GM21619 (cell line): ENCODE measurements around the gene IMPDH1.

Experiments
- ATAC-seq: cut with Tn5 transposase; IDR thresholded peaks from one replicate; pipeline ENCODE4 v1.9.1; 2021; ENCODE audit not compliant: unreplicated experiment

IMPDH1 gene

GRCh38 chr7:128405471-128406313 is 4.1 kb downstream of the IMPDH1 start:
- no peak for ATAC-seq

DNA sequence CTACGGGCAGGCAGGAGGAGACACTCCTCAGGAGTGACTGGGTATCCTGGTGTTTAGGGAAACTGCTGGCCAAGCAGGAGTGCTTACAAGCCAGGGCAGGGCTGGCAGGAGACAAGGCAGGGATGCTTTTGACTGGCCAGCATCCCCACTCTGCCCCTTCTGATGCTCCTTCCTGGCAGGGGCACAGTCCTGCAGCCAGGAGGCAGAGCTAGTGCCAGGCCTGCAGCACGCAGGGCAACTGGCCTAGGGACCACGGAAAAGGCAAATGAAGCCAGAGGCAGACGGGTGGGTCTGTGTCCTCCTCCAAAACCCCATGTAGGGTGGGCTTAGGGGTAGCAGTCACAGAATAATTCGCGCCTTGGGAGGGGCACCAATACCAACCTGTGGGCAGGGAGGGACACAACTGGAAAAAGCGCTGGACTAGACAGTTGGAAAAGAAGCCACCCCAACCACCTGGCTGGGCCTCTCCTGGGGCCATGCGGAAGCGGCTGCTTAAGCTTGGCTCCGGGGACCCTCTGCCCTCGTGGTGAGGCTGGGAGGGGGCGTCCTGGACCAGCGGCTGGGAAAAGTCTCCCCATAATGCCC is 4.8 kb downstream of the IMPDH1 start:
- no peak for ATAC-seq

- ATAC-seq = no peak
These were observed 5.6 kb downstream of the IMPDH1 start for GRCh38 chr7:128404143-128404681.

GRCh38 chr7:128403676-128404075 is 6.1 kb downstream of the IMPDH1 start:
- ATAC-seq = no peak

DNA sequence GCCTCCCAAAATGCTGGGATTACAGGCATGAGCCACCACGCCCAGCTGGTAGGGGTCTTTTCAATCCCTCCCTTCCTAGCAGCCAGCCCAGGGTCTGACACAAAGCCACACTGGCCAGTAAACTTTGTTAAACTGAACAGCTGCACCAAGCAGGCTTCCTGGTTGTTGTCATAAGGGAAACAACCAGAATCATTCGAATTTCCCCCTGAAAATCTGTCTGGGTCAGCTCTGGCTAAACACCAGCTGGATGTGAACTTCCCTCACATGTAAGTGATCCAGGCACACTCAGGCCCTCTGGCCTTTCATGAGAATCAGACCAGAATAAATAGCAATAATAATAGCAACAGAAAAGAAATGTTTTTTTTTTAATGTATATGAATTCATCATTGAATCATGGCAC is 7.4 kb downstream of the IMPDH1 start:
- ATAC-seq = no peak

DNA sequence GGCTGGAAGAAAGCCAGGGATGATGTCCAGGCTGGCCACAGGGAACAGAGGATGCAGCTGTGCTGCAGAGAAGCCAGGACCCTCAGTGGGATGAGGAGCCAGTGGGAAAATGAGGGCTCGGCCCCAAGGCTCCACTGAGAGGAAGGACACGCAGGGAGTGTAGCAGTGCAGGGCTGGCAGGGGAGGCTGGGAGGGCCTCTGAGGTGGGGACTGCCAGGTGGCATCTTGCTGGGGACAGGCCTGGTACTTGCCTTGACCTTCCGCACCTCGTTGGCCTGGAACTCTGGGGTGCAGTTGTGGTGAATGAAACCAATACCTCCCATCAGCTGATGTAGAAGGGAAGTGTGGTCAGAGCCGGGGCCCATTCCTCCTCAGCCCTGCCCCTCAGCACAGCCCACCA is 9.2 kb downstream of the IMPDH1 start:
- ATAC-seq = no peak

DNA sequence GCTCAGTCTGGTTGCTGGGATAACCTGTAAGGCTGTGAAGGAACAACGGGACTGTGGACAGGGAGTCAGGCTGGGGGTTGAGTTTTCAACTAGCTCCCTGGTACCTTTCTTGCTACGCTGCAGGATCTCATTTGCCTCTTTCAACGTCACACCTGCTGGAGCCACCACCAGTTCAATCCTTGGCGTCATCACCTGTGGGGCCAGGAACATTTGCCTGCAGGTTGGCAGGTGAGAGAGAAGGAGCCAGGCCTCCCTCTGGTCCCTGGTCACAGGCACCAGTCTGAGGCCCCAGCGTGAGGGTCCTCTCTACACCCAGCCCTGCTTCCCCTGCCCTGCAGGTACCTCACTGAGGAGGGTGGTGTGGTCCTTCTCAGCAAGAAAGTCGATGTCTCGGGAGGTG is 9.8 kb downstream of the IMPDH1 start:
- no peak for ATAC-seq

DNA sequence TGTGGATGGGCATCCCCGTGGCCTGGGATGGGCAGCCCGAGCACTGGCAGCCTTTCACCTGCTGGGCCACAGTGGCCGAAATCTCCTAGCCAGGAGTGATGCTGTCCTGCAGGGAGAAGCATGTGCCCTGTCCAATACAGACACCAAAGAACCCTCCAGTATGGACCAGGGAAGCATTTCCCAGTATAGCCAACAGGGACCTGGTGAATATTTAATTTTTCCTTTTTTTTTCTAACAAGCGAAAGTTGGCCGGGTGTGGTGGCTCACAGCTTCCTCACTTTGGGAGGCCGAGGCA is 11.0 kb downstream of the IMPDH1 start:
- ATAC-seq = no peak

DNA sequence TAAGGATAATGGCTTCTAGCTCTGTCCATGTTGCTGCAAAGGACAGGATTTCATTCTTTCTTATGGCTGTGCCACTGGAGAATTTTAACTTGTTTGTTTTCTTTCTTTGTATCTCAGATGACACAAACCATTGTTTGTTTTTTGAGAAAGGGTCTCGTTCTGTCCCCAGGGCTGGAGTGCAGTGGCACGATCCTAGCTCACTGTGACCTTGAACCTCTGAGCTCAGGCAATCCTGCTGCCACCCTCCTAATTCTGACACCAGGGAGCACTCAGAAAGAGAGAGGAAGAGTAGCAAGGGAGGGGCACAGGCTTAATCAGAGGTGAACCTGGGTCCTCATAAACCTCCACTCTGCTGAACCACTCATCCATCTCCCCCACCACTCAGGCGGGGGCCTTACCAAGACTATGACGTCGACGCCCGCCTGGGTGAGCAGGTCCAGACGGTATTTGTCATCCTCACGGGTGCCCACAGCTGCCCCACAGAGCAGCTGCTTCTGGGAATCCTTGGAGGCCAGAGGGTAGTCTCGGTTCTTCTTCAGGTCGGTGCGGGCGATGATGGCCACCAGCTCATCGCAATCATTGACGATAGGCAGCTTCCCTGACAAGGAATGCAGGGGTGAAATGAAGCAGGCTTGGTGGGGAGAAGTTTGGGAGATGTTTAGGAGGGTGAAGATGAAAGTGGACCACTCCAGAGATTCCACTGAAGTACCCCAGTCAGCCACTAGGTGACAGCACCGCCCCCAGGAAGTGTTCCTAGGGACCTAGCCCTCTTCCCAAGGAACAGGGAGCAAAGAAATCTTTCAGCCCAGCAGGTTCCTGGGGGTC is 11.6 kb downstream of the IMPDH1 start:
- ATAC-seq = no peak

GRCh38 chr7:128396357-128396756 is 13.4 kb downstream of the IMPDH1 start:
- no peak for ATAC-seq

DNA sequence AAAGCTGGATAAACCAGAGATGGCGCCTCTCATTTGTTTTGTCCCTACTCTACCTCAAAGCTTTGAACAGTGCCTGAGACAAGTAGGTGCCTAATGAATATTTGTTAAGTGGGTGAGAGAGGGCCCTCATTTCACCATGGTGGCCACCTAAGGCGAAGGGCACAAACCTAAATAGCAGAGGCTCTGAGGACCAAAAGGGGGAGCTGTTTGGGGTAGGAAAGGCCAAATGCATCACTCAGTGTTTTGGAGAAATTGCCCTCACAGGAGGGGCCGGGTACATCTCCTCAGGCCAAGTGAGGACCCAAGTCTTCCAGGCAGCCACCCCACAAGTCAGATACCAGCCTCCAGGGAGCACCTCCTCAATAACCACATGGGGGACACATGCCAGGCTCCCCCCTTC is 14.0 kb downstream of the IMPDH1 start:
- ATAC-seq = no peak

DNA sequence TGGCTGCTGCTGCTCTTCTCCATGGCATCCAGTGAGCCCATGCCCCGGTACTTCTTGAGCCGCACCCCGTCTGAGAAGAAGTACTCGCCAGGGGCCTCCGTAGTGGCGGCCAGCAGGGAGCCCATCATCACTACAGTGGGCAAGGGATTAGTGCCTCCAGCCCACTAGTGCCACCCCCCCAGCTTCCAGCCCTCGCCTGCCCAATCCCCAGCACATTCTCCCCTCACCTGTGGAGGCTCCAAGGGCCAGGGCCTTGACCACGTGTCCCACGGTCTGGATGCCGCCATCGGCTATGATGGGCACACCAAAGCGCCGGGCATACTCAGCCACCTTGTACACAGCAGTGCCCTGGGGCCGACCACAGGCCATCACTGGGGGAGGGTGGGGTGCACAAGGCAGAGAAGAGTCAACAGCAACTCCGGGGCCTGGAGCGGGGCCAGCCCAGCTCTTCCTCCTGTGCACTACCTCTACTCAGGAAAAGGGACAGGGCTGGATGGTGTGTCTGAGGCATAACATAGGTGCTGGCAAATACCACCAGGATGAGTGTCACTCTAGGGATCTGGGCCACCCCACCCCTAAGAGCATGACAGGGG is 14.8 kb downstream of the IMPDH1 start:
- ATAC-seq = no peak

DNA sequence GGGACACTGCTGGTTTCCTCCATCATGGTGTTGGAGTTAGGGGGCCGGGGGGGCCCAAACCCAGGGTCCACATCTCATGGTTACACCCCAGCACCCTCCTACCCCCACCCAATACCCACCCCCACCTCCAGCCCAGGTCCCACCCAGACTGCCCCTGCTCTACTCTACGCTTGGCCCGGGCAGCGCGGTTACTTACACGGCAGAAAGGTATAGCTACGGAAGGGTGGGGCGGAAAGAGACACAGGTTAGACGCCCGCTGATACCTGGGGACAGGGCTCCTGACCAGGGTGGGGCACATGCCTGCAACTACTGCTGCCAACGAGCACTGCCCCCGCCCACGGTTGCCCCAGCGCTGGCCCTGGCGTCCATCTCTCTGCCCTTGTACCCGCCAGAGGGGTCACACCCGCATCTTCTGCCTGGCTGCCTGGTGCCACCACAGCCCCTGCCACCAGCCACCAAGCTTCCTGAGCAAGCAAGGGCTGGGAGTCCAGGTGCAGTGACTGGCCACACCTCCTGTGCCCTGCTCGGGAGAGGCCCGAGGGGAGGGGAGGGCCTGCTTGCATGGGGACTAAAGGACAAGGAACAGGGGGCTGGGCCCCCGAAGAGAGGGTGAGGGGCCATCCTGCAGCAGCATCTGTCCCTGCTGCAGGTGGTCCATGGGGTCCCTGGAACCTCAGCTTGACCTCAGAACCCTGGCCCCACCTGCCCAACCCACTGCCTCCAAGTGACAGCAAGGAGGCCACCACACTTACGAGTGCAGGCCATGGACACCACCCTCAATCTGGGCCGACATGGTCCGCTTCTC is 16.1 kb downstream of the IMPDH1 start:
- ATAC-seq = no peak

GRCh38 chr7:128392446-128393327 is 17.1 kb downstream of the IMPDH1 start:
- no peak for ATAC-seq

GRCh38 chr7:128391805-128392204 is 18.0 kb downstream of the IMPDH1 start:
- no peak for ATAC-seq

- no peak for ATAC-seq
These were observed 18.8 kb downstream of the IMPDH1 start for GRCh38 chr7:128390871-128391565.

DNA sequence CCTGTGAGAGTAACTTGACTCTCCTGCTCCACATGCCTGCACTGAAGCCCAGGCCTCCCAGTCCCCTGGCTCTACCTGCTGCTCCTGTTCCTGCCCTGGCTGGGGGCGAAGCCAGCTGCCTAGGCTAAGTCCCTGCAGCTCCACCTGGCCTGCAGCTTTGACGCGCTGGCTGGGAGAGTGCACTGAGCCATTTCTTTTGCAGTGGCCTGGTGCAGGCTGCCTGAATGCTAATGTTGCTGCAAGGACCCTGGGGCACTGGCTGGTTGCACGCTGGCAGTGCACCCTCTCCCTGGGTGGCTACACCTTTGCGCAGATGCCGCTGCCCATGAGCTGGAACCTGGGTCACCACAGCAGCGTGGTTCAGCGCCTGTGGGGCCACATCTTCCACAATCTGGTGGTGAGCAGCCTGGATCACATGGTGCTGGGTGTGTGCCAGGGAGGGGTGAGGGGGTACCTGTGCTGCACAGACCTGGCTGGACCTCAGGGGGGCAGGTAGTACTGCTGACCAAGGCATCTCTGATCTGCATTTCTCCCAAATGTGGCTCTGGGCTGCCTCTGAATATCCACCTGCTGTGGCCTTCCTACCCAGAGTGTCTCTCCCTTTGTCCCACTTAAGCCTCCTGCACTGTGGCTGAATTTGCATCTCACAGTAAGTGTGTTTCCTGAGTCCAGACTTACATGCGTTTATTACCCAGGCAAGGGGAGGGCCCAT is 20.0 kb downstream of the IMPDH1 start:
- ATAC-seq = no peak

- no peak for ATAC-seq
These were observed 20.6 kb downstream of the IMPDH1 start for GRCh38 chr7:128389085-128389617.
